ENCODE results near the gene MVK.

- TF ChIP-seq GABPA (IDR thresholded peaks at IDR 0.05 in 1 of 2, conservative IDR thresholded peaks at IDR 0.05 in 1 of 2) (no peak), TAF1 (conservative IDR thresholded peaks at IDR 0.05) (no peak), CTCF (IDR thresholded peaks at IDR 0.05; ENCODE audit: low read depth, low read length, missing input control) (no peak), ZBTB33 (IDR thresholded peaks at IDR 0.05) (no peak), ATF3 (IDR thresholded peaks at IDR 0.05) (no peak), JUND (IDR thresholded peaks at IDR 0.05) (no peak), YY1 (IDR thresholded peaks at IDR 0.05) (no peak), RXRA (IDR thresholded peaks at IDR 0.05) (no peak), REST (IDR thresholded peaks at IDR 0.05) (no peak), SP1 (IDR thresholded peaks at IDR 0.05) (no peak)
Observed at GRCh38 chr12:109537136-109537535, 36.5 kb upstream of the MVK start.

Data from liver (tissue), 3 donors.